Stromal cell of bone marrow (primary cell): ENCODE results near the gene BUD13.
A peak's percentile ranks its signal among the peaks of the same experiment; 100 is the strongest.
"Not testable (repeated sequence)": the region's sequence is repeated elsewhere in the genome, so short reads cannot be mapped to it uniquely, and the experiment has no call there.

ENCODE experiments used
- DNase-seq: peaks from one replicate; pipeline ENCODE4 v3.0.0-alpha.2; 2012; ENCODE audit warnings: low read depth

BUD13 gene

GRCh38 chr11:116772443-116773202 is at the start of gene BUD13:
Gene BUD13, minus strand, starts transcription at chr11:116772987. Its CDS starts 23 bp downstream, at chr11:116772964.
- peak; percentile 59 for DNase-seq

GRCh38 chr11:116822575-116822974 is 49.8 kb upstream of the BUD13 start:
- no peak for DNase-seq

- DNase-seq, result no peak
Measured at GRCh38 chr11:116821050-116821918, 48.5 kb upstream of the BUD13 start.

GRCh38 chr11:116819049-116819448 is 46.3 kb upstream of the BUD13 start:
- DNase-seq, result no peak

- no peak for DNase-seq
Measured at GRCh38 chr11:116814502-116814901, 41.7 kb upstream of the BUD13 start.

- DNase-seq, result no peak
Measured at GRCh38 chr11:116813781-116814471, 41.1 kb upstream of the BUD13 start.

- DNase-seq, result no peak
Measured at GRCh38 chr11:116813170-116813569, 40.4 kb upstream of the BUD13 start.

GRCh38 chr11:116812109-116812508 is 39.3 kb upstream of the BUD13 start:
- DNase-seq, result no peak

GRCh38 chr11:116811194-116811593 is 38.4 kb upstream of the BUD13 start:
- DNase-seq, result no peak

- DNase-seq, result no peak
Measured at GRCh38 chr11:116808262-116809175, 35.7 kb upstream of the BUD13 start.

GRCh38 chr11:116807601-116808261 is 34.9 kb upstream of the BUD13 start:
- no peak for DNase-seq

- DNase-seq, result no peak
Measured at GRCh38 chr11:116804001-116804400, 31.2 kb upstream of the BUD13 start.

- DNase-seq, result not testable (repeated sequence)
Measured at GRCh38 chr11:116801662-116802061, 28.9 kb upstream of the BUD13 start.

- no peak for DNase-seq
Measured at GRCh38 chr11:116800610-116801009, 27.8 kb upstream of the BUD13 start.

- no peak for DNase-seq
Measured at GRCh38 chr11:116798368-116798767, 25.6 kb upstream of the BUD13 start.

GRCh38 chr11:116797816-116798215 is 25.0 kb upstream of the BUD13 start:
- DNase-seq, result no peak

GRCh38 chr11:116796548-116796947 is 23.8 kb upstream of the BUD13 start:
- no peak for DNase-seq

GRCh38 chr11:116794851-116795250 is 22.1 kb upstream of the BUD13 start:
- DNase-seq, result no peak

GRCh38 chr11:116793772-116794097 is 20.9 kb upstream of the BUD13 start:
- no peak for DNase-seq

GRCh38 chr11:116792869-116793771 is 20.3 kb upstream of the BUD13 start:
- no peak for DNase-seq
